ENCODE results near the gene GFER. TPM values are rescaled to one million over a fixed set of nuclear protein-coding genes. Genes with fewer than 3 reads are reported as not detected.

The GFER gene
- total and polyA plus RNA-seq, 10 of the 15 experiments (the other 5 are each of a cell fraction or from before 2014, with no cell fraction given) = 2.4 to 57.7 (median 31.3) TPM

DNA sequence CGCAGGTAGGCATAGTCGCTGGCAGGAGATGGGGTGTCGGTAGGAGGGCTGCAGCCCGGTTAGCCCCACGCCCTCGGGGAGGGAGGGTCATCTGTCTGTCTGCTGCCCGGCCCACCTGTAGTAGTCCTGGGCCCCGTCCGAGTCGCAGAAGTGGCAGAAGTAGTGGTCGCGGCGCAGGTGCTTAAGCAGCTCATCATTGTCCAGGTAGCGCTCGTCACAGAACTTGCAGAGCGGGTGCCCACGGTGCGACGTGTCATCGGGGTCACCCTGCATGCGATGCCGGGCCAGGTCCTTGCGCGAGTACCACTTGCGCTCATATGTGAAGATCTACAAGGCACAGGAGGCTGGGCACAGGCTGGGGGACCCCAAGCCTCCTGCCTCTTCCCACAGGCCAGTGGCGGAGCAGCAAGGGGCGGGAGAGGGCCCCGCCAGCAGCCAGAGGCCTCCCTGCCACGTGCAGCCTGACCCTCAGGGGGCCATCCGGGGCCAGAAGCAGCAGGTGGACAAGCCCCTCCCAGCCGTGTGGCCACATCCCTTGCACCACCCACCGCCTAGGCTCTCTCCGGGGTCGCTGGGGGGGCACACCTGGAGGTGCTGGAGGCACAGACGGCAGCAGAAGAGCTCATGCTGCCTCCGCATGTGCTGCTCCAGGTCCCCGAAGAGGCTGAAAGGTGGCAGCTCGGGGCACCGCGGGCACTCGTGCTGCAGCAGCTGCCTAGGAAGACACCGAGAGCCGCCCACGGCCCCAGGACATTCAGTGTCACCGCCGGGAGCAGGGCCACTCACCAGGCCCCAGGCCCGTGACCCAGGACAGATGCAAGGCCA, 18.6 kb downstream of the GFER start:
- Histone ChIP-seq H4K20me1 (ENCODE audit: control insufficient read depth, insufficient read depth) (peaks cover 6% of the 10 kb centered on the region), H3K4me3 (no peak overlapping the region), H3K27ac (ENCODE audit: control insufficient read depth, insufficient read depth) (no peak overlapping the region), H3K36me3 (ENCODE audit: control insufficient read depth in 2 of 2, insufficient read depth in 2 of 2, low read length in 1 of 2) (peaks cover 0 to 50% of the 10 kb centered on the region in 2 experiments; a peak in 3 of 4 replicates), H3K27me3 (replicated peaks in 1 of 2; ENCODE audit: control insufficient read depth in 2 of 2, insufficient read depth in 2 of 2, low read length in 1 of 2) (no peaks in the 10 kb centered on the region), H3K9me3 (replicated peaks; ENCODE audit: control insufficient read depth, insufficient read depth, low read length) (no peaks in the 10 kb centered on the region), H3K9ac (ENCODE audit: control insufficient read depth, insufficient read depth, low read length) (no peak overlapping the region), H2AFZ (ENCODE audit: control insufficient read depth, low read depth, low read length) (no peak overlapping the region), H3K79me2 (ENCODE audit: control insufficient read depth, insufficient read depth, low read length) (peaks cover 38% of the 10 kb centered on the region), H3K4me1 (ENCODE audit: control insufficient read depth, insufficient read depth, low read length) (peaks cover 14% of the 10 kb centered on the region), H3K4me2 (ENCODE audit: control insufficient read depth, insufficient read depth) (no peak overlapping the region)
- ChIA-PET CTCF (interaction anchor here (0.6 to 4.3 kb wide), 9 partner anchors 9 to 197 kb away, joined by 3 to 54 read pairs (median 5); no protein-coding TSS in a partner anchor), POLR2A (interaction anchor here (1.8 to 2.2 kb wide), 2 partner anchors 9 to 12 kb away, joined by 6 to 10 read pairs; no protein-coding TSS in a partner anchor), RAD21 (ENCODE audit: unreplicated experiment) (interaction anchor here (0.6 to 2.5 kb wide), 4 partner anchors 12 to 152 kb away, joined by 3 to 14 read pairs (median 4); partner anchors contain the start of gene RPL3L), SMC1A (ENCODE audit: uncharacterized antibody, unreplicated experiment) (interaction anchor here (2.1 kb wide), 1 partner anchor 138 kb away, joined by 14 read pairs; no protein-coding TSS in a partner anchor)
- no peak for DNase-seq (ENCODE audit: low read depth, low spot score)
- ATAC-seq = no peak
- no TSS peak for BruUV-seq (replicated peaks)
- TF ChIP-seq, protein P1, sequence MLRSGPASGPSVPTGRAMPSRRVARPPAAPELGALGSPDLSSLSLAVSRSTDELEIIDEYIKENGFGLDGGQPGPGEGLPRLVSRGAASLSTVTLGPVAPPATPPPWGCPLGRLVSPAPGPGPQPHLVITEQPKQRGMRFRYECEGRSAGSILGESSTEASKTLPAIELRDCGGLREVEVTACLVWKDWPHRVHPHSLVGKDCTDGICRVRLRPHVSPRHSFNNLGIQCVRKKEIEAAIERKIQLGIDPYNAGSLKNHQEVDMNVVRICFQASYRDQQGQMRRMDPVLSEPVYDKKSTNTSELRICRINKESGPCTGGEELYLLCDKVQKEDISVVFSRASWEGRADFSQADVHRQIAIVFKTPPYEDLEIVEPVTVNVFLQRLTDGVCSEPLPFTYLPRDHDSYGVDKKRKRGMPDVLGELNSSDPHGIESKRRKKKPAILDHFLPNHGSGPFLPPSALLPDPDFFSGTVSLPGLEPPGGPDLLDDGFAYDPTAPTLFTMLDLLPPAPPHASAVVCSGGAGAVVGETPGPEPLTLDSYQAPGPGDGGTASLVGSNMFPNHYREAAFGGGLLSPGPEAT (IDR thresholded peaks at IDR 0.05; ENCODE audit: low read depth) = no peak
- TF ChIP-seq TCF7 (IDR thresholded peaks at IDR 0.05; ENCODE audit: borderline replicate concordance) = no peak
- TF ChIP-seq POLR2A (IDR thresholded peaks at IDR 0.05; ENCODE audit: low read depth, low read length) = peak; percentile 2; the same call in 1 of the 2 replicates
- TF ChIP-seq EGR1 (IDR thresholded peaks at IDR 0.05; ENCODE audit: borderline replicate concordance in 1 of 2, low read depth in 2 of 2, low read length in 2 of 2) = no peak
- TF ChIP-seq TBL1XR1 (IDR thresholded peaks at IDR 0.05; ENCODE audit: low read depth, low read length) = no peak
- TF ChIP-seq EP300 (IDR thresholded peaks at IDR 0.05; ENCODE audit: borderline replicate concordance in 1 of 2, control insufficient read depth in 1 of 2, low read depth in 2 of 2, low read length in 2 of 2) = no peak
- TF ChIP-seq ESRRA (IDR thresholded peaks at IDR 0.05; ENCODE audit: low read length) = no peak
- FAIRE-seq = no peak
- 93% methylated on average over 47 of the region's 47 CpGs for WGBS (ENCODE audit: insufficient coverage, insufficient replicate concordance, low lambda C conversion rate, missing lambda C conversion rate)
- intact Hi-C loops (cut with micrococcal nuclease; ENCODE audit: unreplicated experiment) (no loop called here), in situ Hi-C loops (cut with MboI) (no loop called here)
